HG03025 (cell line): Measurements from ENCODE around the gene OBP2A.
"Not testable (repeated sequence)": the region's sequence is repeated elsewhere in the genome, so short reads cannot be mapped to it uniquely, and the experiment has no call there.

Experiments used
- ATAC-seq: cut with Tn5 transposase; IDR thresholded peaks from one replicate; pipeline ENCODE4 v1.9.1; 2021; ENCODE audit warnings: mild to moderate bottlenecking, moderate library complexity; ENCODE audit not compliant: unreplicated experiment, low FRiP score

OBP2A gene

GRCh38 chr9:135509458-135509857, 36.5 kb upstream of the OBP2A start:
- no peak for ATAC-seq

GRCh38 chr9:135512241-135512603, 33.7 kb upstream of the OBP2A start:
- ATAC-seq: no peak

DNA sequence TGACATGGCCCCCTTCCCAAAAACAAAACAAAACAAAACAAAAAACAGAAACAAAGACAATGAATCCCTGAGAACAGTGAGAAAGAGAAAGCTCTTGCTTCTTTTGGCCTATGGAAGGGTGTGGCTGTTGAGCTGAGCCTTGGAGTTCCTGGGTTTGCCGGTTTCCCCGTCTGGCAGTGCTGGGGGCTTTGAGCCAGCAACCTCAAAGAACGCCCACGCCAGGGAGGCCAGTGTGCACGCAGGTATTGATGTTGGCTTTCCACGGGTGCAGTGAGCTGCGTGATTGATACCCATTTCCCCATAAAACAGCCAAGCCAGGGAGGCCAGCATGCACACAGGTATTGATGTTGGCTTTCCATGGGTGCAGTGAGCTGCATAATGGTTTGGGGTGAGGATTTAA, 33.0 kb upstream of the OBP2A start:
- no peak for ATAC-seq

- no peak for ATAC-seq
Measured at GRCh38 chr9:135513351-135513846, 32.5 kb upstream of the OBP2A start.

DNA sequence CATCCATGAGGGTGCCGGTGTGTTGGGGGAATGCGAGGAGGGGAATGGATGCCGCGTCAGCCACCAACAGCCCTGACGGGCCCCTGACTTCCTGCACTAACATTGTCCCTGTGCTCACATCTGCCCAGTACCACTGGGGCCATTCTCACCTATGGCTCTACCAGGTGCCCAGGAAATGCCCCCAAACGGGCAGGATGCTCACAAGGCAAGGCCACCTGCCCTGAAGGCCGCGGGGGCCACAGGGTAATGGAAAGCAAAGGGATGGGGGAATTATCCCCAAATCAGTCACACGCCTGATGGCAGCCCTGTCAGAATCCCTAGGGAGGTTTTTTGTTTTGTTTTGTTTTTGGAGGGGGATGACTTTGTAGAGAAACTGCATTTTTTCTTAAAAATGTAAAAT, 32.0 kb upstream of the OBP2A start:
- ATAC-seq: not testable (repeated sequence)

DNA sequence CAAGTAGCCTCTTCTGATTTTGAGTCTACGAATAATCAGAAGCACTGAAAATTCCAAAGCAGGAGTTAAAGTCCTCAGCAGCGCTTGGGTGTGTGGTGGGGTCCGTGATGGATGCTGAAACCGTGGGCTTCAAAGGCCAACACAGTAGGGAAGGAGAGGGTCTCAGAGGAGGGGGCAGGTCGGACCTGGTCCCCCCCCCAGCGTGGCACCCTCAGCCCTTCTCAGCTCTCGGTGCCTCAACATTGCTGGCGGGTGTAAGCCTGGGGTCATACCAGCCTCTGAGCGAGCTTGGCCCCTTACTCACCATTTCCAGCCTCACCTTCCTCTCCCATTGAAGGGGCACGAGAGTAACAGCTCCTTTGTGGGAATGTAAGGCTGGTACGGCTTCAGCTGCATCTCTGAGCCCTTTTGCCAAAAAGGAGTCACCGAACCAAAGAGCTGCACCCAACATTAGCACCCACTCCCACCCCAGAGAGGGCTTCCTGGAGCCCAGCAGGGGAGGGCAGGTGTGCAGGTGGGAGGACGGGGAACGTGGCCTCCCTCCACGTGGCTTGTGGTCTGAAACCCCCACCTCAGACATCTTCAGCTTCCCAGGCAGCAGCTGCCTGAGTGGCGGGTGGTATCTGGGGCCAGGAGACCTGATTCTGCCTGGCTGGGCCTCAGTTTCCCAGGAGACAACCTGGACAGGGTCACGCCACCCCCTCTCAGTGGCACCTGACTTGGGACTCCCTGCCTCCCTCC, 31.4 kb upstream of the OBP2A start:
- ATAC-seq: no peak

GRCh38 chr9:135515083-135515951, 30.6 kb upstream of the OBP2A start:
- ATAC-seq: no peak

DNA sequence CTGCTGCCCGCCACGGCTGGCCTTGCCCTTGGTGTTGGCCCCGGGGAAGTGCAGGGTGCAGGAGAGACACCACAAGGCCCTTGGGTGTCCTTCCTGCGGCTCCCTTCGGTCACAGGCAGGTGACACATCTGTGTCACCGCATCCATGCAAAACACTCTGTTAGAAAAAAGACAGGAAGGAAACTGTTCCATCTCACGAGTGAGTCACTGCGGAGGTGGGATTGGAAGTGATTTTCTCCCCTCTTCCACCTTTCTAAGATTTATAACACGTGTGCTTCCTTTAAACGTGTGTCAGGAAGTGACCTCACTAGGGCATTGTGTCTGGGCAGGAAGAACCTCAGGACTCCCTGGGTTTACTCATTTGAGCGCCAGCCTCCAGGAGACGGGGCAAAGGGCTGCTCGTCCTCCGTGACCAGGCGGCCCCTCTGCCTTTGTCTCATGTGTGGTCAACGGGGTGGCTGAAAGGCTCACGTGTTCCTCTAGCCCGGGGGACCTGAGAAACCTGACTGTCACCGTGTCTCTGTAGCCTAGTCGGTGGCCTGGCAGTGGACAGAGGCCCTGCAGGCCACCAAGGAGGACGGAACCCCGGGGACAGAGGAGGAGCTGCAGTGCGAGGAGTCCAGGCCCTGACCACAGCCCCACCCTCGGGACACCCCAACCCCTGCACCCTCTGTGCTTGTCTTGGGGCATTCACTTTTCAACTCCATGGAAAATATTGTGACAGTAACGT, 29.6 kb upstream of the OBP2A start:
- no peak for ATAC-seq

DNA sequence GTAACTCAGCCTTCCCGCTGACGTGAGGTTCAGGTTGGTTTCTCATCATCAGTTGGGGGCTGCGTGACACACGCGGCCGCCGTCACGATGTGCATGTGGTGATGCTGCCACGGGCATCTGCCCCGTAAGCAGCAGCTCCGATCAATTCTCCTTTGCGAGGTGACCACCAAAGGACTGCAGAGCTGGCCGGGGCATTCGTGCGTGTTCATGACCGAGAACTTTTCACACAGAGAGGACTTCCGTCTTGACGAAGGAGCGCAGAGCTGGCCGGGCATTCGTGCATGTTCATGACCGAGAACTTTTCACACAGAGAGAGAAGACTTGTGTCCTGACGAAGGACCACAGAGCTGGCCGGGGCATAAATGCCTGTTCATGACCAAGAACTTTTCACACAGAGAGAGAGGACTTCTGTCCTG, 28.5 kb upstream of the OBP2A start:
- no peak for ATAC-seq

- ATAC-seq: no peak
Measured at GRCh38 chr9:135519179-135519971, 26.6 kb upstream of the OBP2A start.

GRCh38 chr9:135520916-135521607, 24.9 kb upstream of the OBP2A start, which contains the start of gene LCN1:
Gene LCN1 (plus strand): TSS chr9:135521440. CDS start chr9:135521498, 58 bp downstream.
- no peak for ATAC-seq

DNA sequence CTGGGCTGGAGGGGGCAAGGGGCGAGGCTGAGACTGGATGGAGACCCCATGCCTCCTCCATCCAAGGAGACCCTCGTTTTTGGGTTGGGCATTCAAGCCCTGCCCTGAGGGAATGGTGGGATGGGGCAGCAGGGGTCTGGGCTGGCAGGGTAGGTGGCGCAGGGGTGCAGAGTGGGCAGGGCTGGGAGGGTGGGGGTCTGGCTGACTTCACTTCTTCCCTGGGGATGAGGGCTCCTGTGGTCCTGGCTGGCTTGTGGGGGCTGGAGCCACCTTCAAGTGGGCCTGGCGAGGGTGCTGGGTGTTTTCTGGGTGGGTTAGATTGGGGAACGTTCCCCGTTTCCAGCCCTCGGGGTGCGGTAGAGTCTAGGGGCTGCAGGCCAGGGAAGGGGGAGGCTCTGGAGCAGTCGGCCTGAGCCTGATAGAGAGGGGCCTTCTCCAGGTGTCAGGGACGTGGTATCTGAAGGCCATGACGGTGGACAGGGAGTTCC, 24.3 kb upstream of the OBP2A start:
- no peak for ATAC-seq

DNA sequence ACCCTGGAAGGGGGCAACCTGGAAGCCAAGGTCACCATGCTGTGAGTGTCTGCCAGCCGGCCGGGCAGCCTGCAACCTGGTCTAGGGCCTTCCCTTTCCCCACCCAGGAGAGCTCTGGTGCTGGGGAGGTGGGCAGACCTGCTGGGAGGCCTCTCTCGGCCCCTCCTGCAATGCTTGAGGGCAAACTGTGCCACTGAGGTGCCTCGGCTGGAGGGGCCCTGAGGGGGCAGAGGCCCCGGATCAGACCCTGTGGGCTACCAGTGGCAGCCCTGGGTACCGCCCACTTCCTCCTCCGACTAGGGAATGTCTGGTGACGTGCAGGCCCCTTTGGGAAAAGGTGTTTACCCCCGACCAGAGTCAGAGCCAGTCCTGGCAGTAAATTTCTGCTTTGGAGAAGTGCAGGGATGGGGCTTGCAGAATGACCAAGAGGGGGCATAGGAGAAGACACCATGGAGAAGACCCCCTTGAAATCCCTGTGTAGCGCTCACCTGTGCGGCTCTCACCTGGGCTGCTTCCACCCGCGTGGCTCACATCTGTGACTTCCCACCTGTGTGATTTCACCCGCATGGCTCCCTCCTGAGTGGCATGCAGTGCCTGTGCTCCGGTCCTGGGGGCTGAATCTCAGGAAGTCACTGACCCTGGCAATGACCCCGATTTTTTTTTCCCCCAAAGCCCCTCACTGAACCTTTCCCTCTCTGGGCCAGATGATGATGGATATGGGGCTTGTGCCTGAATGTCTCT, 23.6 kb upstream of the OBP2A start:
- no peak for ATAC-seq

GRCh38 chr9:135522931-135523330, 23.0 kb upstream of the OBP2A start:
- ATAC-seq: no peak

- ATAC-seq: no peak
Measured at GRCh38 chr9:135523521-135524129, 22.3 kb upstream of the OBP2A start.

- no peak for ATAC-seq
Measured at GRCh38 chr9:135524130-135524861, 21.6 kb upstream of the OBP2A start.

DNA sequence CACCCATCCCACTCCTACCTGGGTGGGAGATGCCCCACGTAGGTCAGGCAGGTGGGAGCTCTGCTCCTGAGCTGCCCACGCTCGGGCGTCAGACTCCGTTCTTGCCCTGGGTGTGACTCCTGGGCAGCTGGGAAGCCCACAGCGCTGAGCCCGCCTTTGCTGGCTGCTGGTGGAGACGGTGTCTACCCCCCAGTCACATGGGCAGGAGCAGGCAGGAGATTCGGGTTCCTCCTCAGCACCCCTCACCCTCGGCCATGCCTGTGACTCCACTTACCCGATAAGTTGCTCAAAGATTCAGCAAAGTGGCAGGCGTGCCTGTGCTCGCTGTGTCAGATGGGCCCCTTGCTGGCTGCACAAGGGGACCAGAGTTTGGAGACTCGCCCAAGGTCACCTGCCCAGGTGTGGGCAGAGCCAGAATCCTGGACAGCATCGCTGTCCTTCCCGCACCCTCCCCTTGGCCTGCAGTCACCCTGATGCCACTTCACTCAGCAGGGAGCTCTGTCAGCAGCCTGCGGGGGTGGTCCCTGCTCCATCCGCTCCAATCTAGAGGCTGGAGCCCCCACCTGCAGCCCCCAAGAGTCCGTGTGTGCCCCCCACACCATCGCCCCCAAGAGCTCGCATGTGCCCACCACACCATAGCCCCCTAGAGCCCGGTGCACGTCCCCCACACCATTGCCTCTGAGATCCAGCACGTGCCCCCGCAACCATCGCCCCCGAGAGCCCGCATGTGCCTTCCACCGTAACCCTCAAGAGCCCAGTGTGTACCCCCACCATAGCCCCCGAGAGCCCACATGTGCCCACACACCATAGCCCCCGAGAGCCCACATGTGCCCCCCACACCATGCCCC, 20.5 kb upstream of the OBP2A start:
- no peak for ATAC-seq
